Activated gamma-delta T cell treated with anti-CD3 and anti-CD28 coated beads, Interleukin-2, amount 50 U/mL, for 16 hours (primary cell): ENCODE data around the gene CHSY1.
"Not testable (repeated sequence)": the region's sequence is repeated elsewhere in the genome, so short reads cannot be mapped to it uniquely, and the experiment has no call there.

Experiments used
- DNase-seq: peaks from one replicate; pipeline ENCODE4 v3.0.0-alpha.2; 2020; ENCODE audit warnings: low read depth

CHSY1 gene

DNA sequence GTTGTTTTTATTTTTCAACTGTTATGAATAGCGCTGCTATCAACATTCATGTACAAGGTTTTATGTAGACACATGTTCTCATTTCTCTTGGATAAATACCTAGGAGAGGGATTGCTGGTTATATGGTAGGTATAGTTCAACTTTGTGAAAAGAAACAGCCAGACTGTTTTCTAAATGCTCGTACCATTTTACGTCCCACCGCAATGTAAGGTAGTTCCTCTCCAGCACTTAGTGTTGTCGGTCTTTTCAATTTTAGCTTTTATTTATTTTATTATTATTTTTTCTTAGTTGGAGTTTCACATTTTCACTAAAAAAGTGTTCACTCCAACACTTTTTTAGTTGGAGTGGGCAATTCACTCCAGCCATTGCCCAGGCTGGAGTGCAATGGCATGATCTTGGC, 117.1 kb downstream of the CHSY1 start:
- no peak for DNase-seq

DNA sequence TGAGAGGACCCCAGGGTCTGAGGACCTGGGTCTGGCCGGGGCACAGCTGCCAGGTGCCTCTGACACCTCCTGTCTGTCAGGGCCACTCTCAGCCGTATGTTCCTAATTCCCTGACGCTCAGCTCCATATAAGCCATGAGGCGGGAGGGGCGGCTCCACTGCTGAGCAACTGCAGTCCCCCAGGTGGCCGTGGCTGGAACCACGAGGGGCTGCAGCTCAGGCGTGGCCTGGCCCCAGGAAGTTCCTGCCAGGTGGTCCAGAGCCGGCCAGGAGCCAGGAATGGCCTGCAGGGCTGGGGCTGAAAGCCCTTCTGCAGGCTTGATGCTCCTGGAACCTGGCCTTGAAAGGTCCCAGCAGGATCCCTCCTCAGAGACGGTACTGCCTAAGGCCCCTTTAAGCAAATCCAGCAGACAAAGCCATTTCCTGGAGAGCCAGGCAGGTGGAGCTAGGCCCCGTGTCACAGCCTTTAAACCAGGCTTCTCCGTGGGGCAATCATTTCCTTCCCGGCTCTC, 118.0 kb downstream of the CHSY1 start:
- DNase-seq: no peak

DNA sequence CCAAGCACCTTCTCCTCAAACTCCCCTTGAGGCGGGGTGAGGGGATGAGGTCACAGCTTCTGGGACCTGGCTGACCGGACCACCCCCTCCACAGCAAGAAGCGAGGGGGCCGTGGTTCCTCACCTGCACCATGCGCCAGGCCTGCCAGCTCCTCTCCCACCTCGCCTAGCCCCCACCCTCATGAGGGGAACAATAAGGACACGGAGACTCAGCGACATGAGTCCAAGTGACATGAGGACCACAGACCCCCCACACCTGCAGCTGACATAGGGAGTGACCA, 118.7 kb downstream of the CHSY1 start:
- no peak for DNase-seq

DNA sequence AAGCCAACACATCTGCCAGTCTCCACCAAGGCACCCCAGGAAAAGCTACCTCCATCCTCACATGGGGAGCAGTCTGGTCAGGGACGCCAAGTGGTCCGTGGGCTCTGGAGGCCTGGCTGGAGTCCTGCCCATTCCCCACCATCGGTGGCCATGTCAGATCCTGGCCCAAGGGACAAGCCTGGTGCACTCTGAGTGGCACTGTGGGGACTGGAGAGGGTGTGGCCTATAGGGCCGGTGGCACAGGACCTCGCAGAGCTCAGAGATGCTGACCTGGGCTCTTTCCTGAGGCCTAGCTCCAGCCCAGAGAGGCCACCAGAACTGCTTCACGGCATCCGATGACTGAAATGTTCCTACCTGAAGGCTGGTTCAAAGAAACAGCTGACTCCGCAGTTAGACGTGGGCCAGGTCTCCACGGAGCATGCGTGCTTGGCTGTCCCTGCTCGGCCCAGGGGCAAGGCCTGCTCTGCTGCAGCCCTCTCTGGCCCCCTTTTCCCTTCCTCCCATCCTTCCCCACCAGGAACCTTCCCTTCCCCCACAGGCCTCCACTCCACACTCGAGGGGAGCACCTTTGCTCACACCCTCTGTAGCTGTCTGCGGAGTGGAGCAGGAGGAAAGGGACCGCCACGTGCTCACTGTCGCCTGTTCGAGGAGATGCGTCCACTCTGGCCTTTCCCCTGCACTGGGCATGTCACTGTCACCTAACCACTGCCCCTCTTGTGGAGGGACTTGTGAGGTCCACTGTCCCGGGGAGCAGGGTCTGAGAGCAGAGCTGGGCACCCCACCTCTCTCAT, 119.3 kb downstream of the CHSY1 start:
- no peak for DNase-seq

DNA sequence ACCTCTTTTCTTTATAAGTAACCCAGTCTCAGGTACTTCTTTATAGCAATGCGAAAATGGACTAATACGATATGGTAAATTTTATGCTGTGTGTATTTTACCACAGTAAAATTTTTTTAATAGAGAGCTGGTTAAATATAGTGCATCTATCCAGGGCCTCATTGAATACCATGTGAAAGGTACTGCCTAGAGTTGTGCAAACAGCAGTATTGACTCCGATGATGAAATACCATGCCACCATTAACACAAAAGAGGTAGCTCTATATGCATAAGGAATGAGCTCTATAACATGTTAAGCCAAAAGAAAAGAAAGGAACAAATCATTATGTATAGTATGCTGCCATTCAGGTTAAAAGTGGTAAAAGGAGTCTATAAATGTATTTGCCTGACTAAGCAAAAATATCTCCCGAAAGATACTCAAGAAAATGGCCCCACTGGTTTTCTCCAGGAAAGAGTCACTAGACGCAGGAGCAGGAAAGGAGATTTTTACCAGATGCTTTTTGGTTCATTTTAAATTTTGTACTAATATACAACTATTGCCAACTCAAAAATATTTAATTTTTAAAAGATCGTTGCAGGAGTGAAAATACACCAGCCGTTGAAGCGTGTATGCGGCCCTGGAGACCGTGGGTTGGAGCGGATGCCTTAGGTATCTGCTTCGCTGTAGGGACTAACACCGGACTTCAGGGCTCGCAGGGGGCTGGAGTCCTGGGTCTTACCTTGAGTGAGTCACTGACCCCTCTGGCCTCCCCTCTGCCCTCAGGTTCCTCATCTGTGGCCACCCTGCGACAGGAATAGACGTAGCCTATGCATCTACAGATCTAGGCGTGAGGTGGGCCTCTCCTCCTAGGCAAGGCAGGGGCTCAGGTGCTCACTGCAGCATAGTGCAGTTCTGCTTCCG, 120.1 kb downstream of the CHSY1 start:
- no peak for DNase-seq

DNA sequence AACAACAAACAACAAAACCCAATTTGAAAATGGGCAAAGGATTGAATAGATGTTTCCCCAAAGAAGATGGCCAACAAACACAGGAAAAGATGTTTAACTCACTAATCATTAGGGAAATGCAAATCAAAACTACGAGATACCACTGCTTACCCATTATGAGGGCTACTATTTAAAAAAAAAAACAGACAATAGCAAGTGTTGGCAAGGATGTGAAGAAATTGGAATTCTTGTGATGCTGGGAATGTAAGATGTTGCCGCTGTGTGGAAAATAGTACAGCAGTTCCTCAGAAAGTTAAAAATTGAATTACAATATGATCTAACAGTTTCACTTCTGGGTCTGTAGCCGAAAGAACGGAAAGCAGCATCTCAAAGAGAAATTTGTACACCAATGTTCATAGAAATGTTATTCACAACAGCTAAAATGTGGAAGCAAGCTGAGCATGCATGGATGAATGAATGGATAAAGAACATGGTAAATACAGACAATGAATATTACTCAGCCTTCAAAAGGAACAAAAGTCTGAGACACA, 121.9 kb downstream of the CHSY1 start:
- no peak for DNase-seq

DNA sequence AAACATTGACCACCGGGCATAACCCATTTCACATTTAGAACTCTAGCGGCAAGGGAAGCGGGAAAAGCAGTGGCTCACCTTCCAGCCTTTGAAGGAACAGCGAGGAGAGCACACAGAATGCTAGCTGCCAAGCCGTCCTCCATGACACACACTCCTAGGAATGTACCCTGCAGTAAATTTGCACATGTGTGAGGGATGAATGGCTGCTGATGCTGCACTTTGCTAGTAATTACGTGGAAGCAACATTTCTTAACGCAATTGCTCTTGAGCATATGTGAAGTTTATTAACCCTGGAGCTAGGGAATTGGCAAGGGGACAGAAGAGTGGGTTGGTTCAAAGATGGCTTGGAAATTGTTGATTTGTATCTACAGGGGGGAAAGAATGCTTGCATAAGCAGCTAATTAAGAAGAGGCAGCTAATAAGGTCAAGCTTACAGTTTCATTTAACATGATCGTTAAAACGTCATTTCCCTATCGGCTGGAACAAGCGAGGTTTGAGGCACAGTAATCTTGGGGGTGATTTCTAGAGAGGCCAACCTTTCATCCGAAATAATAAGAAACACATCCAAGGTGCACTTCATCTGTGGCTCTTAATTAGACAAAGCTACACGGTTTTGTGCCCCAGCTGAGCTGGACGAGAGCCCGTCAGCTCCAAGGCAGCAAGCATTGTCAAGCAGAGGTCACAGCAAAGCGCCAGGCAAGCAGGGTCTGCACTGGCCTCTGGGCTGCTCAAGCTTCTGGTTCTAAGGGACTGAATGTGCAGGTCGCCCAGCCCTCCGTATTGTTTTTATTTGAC, 123.4 kb downstream of the CHSY1 start:
- DNase-seq: no peak

DNA sequence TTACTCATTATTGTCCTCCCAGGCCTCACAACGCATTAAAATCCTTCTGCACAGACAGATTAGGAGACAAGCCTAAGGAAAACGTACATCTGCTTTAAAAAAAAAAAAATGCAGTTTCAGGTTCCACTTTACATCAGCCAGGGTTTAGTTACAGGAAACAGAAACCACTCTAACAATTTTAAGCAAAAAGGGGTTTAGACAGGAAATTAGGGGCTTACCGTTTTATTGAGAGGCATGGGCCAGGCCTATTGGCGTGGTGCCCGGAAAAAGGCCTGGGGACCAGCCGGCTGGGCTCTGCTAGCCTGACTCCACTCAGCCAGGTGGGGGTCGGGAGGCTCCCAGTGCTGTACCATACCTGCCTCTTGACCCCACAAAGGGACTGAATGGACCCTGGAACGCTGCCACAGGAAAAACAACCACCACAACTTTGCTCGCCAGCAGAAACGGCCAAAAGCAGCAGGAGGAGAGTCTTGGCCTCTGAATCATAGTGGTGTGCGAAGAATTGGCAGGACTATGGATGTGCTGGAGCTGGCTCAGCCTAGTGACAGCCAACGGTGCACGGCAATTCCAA, 124.3 kb downstream of the CHSY1 start:
- peak; percentile 15 for DNase-seq

DNA sequence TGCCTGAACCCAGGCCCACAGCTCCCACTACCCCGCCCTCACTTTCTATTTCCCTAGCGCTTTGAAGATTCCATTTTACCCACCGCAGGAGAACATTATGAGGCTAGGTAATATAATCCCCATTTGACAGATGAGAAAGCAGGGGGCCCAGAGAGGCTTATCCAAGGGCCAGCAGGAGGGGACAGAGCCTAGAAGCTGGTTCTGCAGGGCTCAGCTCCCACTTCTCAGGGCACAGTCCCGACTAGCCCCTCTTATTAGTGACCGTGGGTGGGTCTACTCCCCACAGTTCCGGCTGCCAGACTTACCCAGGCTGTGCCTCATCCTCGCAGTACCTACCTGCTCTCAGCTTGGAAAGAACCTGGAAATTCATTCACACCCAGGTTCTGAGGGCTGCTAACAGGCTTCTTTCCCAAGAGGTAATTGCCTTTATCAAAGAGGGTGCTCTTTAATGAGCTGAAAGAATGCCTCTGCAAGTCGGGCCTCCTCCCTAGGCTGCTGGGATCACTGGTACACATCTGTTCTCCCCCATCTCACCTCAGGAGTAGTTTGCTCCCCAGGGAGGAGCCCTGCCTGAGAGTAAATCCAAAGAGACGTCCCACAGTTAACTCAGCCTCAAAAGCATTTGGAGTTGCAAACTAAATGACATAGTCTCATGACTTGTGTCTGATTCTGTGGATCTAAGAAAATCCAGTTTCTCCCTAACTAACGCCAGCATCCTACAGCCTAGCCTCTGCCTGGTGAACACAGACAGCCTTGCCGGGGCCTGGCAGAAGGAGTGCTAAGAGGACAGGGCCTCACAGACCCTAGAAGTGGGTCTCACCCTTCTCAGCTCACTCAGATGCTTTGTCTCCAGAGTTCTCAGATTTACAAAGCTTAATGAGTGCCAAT, 125.0 kb downstream of the CHSY1 start:
- no peak for DNase-seq

DNA sequence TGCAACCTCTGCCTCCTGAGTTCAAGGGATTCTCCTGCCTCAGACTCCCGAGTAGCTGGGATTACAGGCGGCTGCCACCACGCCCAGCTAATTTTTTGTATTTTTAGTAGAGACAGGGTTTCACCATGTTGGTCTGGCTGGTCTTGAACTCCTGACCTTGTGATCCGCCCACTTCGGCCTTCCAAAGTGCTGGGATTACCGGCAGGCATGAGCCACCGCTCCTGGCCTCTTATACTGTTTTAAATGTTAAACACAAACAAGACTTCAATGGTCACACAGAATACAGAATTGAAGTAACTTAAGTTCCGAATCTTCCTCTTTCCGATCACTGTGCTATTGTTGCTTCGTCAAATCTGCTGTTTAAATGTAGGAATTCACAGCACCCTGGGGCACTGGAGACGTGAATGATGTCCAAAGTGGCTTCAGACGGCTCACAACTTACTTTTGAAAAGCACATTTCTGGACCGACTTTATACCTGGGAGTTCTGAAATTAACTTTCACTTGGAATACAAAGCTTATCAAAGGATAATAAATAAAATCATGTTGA, 125.9 kb downstream of the CHSY1 start:
- DNase-seq: not testable (repeated sequence)
